ENCODE measurements around the gene RIC3.

The RIC3 gene

GRCh38 chr11:8192016-8192895 lies 23.4 kb upstream of the RIC3 start:
- H3K4me3 ChIP-seq (replicated peaks in 1 of 2; ENCODE audit: low read depth in 2 of 2, low read length in 2 of 2): no peak overlapping the region
- peak; percentile 74 to 78 for DNase-seq (ENCODE audit: low read depth in 2 of 2)
- TF ChIP-seq CTCF (IDR thresholded peaks at IDR 0.05; ENCODE audit: low read depth, low read length): peak; percentile 93

GRCh38 chr11:8190431-8190830 lies 21.6 kb upstream of the RIC3 start:
- no peak overlapping the region for H3K4me3 ChIP-seq (replicated peaks in 1 of 2; ENCODE audit: low read depth in 2 of 2, low read length in 2 of 2)
- DNase-seq (ENCODE audit: low read depth in 2 of 2): no peak
- no peak for TF ChIP-seq CTCF (IDR thresholded peaks at IDR 0.05; ENCODE audit: low read depth, low read length)

GRCh38 chr11:8186429-8186828 lies 17.6 kb upstream of the RIC3 start:
- H3K4me3 ChIP-seq (replicated peaks in 1 of 2; ENCODE audit: low read depth in 2 of 2, low read length in 2 of 2): no peak overlapping the region
- no peak for TF ChIP-seq CTCF (IDR thresholded peaks at IDR 0.05; ENCODE audit: low read depth, low read length)
- DNase-seq (ENCODE audit: low read depth in 2 of 2): no peak

GRCh38 chr11:8183111-8183510 lies 14.3 kb upstream of the RIC3 start:
- TF ChIP-seq CTCF (IDR thresholded peaks at IDR 0.05; ENCODE audit: low read depth, low read length): no peak
- DNase-seq (ENCODE audit: low read depth in 2 of 2): no peak
- H3K4me3 ChIP-seq (replicated peaks in 1 of 2; ENCODE audit: low read depth in 2 of 2, low read length in 2 of 2): no peak overlapping the region

- TF ChIP-seq CTCF (IDR thresholded peaks at IDR 0.05; ENCODE audit: low read depth, low read length): no peak
- no peak for DNase-seq (ENCODE audit: low read depth in 2 of 2)
- no peak overlapping the region for H3K4me3 ChIP-seq (replicated peaks in 1 of 2; ENCODE audit: low read depth in 2 of 2, low read length in 2 of 2)
Measured at GRCh38 chr11:8180469-8180868, 11.6 kb upstream of the RIC3 start.

GRCh38 chr11:8178297-8178696 lies 9.5 kb upstream of the RIC3 start:
- H3K4me3 ChIP-seq (replicated peaks in 1 of 2; ENCODE audit: low read depth in 2 of 2, low read length in 2 of 2): no peak overlapping the region
- DNase-seq (ENCODE audit: low read depth in 2 of 2): no peak
- no peak for TF ChIP-seq CTCF (IDR thresholded peaks at IDR 0.05; ENCODE audit: low read depth, low read length)

Measured in cardiac fibroblast (primary cell).